ENCODE results near the gene ATP2B2.

ATP2B2 gene

GRCh38 chr3:10361375-10361774 is 144.0 kb downstream of the ATP2B2 start:
- no peak for DNase-seq (ENCODE audit: low spot score)

GRCh38 chr3:10360478-10360877 is 144.9 kb downstream of the ATP2B2 start:
- no peak for DNase-seq (ENCODE audit: low spot score)

- no peak for DNase-seq (ENCODE audit: low spot score)
These were observed 145.6 kb downstream of the ATP2B2 start for GRCh38 chr3:10359761-10360161.

- no peak for DNase-seq (ENCODE audit: low spot score)
These were observed 146.9 kb downstream of the ATP2B2 start for GRCh38 chr3:10358309-10358980.

- no peak for DNase-seq (ENCODE audit: low spot score)
These were observed 147.6 kb downstream of the ATP2B2 start for GRCh38 chr3:10357592-10358308.

DNA sequence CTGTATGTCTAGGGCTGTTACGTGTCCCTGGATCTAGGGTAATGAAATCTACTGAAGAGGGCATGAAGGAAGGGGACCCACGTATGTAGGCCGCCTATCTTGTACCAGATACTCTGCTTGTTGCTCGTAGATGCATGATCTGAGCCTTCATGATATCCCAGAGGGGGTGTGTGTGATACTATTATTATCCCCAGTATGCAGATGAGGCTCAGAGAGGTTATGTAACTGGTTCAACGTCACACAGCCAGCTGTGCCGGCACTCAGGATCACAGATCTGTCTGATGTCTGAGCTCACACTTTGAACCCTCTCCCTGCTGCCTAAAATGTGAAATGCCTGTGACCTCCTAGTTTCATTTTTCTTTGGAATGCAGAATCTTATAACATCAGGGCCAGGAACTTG is 148.3 kb downstream of the ATP2B2 start:
- DNase-seq (ENCODE audit: low spot score), result no peak

DNA sequence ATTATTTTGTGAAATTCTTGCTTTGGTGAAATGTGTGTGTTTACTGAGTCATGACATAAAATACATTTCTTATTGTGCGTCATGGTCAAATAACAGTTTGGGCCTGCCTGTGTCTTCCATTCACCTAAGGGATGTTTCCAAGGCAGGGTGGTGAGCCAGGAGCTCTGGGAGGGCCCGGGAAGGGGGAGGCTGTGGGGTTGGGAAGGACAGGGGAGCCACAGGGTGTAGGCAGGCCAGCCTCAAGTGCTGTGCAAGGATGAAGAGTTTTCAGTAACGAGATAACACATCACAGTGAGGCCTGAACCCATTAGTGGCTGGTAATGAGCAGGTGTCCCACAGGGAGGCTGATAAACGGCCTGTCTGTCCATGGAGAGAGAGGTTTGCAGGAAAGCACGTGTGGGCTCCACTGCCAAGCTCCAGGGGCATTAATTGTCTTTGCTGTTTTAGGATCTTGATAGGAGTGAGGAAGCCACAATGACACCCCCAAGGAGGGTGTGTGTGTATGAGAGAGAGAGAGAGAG is 148.9 kb downstream of the ATP2B2 start:
- no peak for DNase-seq (ENCODE audit: low spot score)

- no peak for DNase-seq (ENCODE audit: low spot score)
These were observed 150.9 kb downstream of the ATP2B2 start for GRCh38 chr3:10354361-10355015.

DNA sequence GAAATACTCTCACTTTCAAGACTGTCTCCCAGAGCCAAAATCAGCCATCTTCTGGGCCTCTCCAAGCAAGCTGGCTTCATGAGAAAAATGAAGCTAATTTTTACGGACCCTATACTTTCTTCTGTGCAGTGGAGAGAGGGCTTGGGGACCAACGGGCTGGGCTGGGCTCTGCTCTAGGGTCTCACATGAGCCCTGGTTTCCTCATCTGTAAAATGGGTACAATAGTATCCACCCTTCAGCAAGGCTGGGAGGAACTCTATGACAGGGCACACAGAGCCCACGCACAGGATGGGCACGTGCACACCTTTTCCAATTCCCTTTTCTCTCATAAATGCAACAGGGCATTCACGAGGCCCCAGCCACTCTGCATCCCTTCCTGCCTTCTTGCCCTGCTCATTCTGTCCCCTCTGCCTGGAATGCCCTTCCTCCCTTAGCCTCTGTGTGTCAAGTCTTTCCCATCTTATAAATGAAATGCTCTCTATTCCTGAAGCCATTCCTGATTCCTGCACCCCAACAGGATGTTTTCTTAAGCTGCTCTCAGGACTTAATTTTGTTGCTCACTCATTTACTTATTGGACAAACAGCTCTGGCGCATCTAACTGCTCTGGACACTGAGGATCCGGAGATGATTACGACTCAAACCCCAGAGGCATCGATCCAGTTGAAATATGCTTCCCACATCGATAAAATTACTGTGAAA is 151.6 kb downstream of the ATP2B2 start:
- no peak for DNase-seq (ENCODE audit: low spot score)

- DNase-seq (ENCODE audit: low spot score), result no peak
These were observed 152.2 kb downstream of the ATP2B2 start for GRCh38 chr3:10353160-10353559.

GRCh38 chr3:10352146-10352911 is 153.1 kb downstream of the ATP2B2 start:
- DNase-seq (ENCODE audit: low spot score), result no peak

GRCh38 chr3:10351013-10351735 is 154.2 kb downstream of the ATP2B2 start:
- no peak for DNase-seq (ENCODE audit: low spot score)

GRCh38 chr3:10350324-10350985 is 154.9 kb downstream of the ATP2B2 start:
- no peak for DNase-seq (ENCODE audit: low spot score)

DNA sequence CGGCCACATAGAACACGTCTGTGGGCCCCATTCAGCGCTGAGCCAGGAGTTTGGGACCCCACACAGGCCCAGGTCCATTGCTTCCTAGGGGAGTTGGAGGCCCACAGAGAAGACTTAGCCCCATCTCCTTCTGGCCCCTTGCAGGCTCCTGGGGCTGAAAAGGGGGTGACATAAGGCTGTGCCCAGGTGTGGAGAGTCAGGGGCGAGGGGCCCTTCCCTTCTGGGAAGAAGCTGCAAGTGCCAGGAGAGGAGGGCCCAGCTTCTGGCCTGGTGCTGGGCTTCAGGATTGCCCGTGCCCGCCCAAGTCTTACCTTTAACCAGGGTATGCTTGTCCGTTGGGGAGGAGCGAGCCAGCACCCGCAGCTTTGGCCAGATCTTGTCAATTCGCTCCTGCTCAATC is 155.6 kb downstream of the ATP2B2 start:
- no peak for DNase-seq (ENCODE audit: low spot score)

DNA sequence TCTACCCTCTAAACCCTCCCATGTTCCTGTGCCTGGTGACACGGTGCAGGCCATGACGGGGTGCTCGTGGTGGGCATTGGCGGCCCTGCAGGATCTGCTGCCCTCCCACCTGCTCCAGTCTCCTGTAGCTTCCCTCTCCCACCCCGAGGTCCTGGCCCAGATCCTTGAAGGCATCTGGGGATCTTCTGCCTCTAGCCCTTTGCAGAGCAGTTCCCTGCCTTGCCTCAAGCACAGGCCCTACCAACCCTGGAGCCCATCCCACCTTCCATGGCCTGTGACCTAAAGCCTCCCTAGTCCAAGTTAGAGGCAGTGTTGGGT is 157.0 kb downstream of the ATP2B2 start:
- DNase-seq (ENCODE audit: low spot score), result no peak

GRCh38 chr3:10347648-10348403 is 157.6 kb downstream of the ATP2B2 start:
- no peak for DNase-seq (ENCODE audit: low spot score)

DNA sequence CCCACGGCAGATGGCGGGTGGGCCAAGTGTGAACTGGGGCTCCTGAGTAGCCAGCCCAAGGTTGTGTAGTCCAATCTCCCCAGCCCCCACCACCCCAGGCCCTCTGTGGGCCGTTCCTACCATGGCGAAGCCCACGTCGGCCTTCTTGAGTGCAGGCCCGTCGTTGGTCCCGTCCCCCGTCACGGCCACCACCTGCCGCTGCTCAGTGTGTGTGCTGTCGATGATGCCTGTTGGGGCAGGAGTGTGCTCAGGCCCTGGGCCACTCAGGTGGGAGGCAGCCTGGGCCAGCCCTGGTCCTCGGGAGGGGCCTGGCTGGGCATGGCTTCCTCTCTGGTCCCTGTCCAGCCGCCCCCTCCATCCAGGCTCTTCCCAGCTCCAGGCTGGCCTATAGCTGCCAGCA is 159.5 kb downstream of the ATP2B2 start:
- DNase-seq (ENCODE audit: low spot score), result no peak

DNA sequence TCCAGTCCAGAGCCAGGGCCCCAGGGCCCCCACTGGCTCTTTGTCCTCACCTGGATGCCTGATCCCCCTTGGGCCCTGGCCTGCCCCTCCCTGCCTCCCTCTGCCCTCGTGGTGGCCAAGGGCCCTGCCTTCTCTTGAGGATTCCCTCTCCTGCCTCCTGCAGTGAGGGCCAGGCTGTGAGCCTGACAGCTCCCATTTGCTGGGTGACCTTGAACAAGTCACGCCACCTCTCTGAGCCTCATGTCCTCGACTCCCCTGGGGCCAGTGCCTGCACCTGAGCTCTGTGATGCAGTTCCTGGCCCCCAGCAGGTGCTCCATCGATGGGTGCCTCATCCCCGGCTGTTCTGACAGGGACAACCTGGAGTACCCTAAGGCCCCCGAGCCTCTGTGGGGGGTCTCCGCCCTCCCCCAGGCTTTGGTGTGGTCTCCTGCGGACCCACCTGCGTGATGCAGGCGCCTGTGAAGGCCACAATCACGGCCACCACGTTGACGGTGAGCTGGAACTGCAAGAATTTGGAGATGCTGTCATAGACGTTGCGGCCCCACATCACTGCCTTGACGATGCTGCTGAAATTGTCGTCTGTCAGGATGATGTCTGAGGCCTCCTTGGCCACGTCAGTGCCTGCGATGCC is 160.3 kb downstream of the ATP2B2 start:
- DNase-seq (ENCODE audit: low spot score), result no peak
